ENCODE results near the gene SPINDOC.
"Not testable (repeated sequence)": the region's sequence is repeated elsewhere in the genome, so short reads cannot be mapped to it uniquely, and the experiment has no call there.

SPINDOC gene

GRCh38 chr11:63858628-63859550, 45.6 kb downstream of the SPINDOC start:
- no peak for DNase-seq

GRCh38 chr11:63862923-63863322, 49.7 kb downstream of the SPINDOC start:
- DNase-seq: no peak

- not testable (repeated sequence) for DNase-seq
Observed at GRCh38 chr11:63863620-63864019, 50.4 kb downstream of the SPINDOC start.

DNA sequence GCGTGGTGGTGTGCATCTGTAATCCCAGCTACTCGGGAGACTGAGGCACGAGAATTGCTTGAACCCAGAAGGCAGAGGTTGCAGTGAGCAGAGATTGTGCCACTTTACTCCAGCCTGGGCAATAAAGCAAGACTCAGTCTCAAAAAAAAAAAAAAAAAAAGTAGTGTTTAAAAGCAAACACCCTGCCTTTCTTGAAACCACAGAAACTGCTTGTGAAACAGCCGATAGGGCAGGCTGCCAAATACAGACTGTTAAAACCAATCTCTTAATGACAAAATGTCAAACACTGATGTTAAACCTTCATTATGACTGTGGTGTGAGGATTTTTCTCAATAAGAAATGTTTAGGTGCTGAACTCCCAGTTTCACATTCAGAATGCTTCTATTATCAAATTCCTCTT, 53.0 kb downstream of the SPINDOC start:
- no peak for DNase-seq

DNA sequence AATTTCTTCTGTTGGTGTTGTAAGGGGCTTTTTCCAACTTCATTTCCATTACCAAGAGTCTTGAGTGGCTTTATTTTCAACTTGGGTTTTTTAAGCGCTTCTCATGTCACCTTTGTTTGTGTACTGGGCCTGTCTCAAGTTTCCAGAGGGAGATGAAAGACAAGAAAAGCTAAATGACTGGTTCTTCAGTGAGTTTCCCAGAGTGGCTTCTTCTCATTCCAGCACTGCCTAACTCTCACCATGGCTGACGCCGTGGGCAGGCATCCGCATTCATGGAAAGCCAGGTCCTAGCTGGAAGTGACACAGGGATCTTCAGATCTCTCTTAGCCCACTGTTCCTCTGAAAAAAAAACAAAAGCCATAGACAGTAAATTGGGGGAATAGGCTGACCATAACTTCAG, 54.3 kb downstream of the SPINDOC start:
- no peak for DNase-seq

DNA sequence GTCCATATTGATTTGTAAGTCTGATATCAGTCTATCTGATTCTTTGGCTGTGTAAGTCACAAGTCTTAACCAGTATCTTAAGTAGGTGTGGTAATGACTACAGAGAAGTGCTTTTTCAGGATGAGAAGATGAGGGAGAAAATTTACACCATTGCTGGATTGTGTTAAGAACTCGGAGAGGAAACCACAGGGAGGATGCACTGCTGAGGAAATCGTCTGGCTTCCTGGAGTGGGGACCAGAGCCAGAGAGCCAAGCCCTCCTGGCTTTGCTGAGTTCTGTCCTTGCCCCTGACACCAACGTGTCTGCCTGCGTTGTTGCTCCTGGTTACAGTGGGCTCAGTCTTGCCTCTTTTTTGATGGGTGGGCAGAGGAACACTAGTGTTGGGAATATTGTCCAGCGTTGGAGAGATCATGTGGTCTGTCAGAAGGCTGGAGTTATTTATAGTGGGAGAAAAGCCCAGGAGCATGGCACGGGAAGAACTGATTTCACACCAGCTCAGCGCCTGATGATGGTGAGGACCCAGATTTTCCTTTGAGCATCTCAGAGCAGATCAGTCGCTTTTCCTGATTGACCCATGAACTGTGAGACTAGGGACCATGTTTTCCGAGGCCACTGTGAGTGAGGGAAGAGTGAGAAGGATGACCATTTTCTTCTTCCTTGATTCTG, 55.3 kb downstream of the SPINDOC start:
- DNase-seq: no peak

DNA sequence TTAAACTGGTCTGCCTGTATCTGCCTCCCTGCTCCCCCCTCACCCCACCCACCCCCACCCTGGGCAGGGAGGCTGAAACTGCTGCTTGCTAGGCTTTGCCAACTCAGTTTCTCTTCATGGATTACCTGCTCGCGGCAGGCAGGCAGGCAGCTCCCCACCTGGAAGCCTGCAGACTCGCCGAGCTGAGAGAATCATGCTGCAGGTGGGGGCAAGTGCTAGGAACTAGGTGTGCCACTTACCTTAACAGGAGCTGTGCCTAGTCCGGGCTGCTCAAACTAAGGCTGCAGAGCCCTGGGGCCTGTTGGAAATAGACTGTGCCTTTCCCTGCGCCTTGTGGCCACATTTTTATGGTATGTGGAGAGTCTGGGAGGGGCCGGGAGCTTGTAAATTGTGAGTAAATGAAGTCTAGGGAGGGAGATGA, 55.9 kb downstream of the SPINDOC start:
- no peak for DNase-seq

DNA sequence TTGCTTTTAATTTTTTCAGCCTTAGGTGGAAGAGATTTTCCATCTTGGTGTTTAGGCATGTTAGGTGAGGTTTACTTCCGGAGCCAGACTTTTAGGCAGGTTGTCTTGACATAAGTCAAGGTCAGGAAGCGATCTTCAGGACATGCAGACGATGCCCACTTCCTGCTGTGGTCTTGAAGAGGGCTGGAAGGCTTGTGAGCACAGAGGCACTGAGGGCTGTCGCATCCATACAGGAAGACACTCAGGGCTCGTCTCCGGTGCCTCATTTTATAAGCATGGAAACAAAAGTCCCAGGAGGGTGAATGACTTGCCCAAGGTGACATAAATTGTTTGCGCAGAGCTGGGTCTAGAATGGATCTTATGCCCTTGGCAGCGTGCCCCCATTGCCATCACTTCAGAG, 56.4 kb downstream of the SPINDOC start:
- no peak for DNase-seq

DNA sequence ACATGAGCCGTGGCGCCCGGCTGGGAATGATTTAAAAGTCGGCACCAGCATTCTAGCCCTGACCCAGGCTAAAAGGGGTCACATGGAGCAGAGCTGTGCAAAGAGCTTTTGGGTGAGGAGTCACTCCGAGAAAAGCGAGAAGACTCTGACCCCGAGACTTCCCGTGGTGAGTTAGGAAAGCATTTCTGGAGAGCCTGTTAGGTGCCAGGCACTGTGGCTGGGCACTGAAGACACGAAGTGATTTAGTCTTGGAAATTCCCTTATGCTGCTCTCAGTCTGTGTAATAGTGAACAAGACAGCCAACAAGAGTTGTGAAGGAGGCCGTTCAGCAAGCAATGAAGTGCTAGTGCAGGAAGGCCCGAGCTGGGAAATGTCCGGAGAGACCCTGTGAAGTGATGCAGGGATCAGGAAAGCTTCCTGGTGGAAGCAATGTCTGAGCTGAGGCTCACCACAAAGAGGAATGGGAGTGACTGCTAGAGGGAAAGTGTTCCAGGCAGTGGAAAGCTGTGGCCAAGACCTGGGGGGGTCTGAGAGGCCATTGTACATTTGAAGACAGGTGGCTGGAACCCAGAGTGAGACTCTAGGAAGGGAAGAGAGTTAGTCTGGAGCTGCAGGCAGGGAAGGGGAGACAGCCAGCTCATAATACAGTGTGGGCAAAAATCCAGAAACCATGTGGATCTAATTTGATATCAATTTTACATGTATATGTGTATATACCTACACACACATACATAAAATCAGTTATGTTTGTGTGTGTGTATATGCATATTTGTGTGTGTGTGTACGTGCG, 57.3 kb downstream of the SPINDOC start:
- no peak for DNase-seq

DNA sequence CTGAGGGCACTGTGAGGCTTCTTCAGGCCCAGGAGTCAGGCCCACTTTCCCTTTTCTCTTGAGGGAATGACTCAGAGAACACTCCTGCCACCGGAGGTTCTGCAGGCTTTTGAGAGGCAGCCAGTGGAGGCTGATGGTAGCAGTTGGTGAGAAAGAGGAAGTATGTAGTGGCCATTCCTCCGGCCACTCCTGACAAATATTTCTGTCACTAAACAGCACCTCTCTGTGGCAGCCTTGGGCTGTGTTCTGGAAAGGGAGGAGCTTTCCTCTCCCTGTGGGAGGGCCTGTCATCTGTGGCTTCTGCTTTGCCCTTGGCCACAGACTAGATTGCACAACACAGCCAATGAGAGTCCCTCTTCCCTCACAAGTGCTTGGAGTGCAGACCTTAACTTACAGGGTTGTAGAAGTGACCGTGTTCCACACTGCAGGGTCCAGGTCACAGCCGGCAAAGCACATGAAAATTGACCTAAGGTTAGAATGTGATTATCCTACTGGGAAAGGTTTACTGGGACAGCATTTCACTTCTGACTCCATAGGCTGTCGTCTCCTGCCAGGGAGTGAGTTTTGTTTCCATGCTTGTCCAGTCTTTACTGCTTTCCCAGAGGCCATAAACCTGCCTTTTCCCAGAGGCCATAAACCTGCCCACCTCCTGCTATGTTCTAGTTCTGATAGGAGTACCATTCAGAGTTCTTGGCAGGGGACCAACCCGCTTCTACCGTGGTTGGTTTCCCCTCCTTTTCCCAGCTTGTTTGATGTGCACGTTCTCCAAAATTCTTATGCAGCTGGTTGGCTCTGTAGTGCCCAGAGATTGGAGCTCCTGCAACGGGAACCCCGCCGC, 58.9 kb downstream of the SPINDOC start:
- peak; percentile 89 for DNase-seq

GRCh38 chr11:63872800-63873197, 59.5 kb downstream of the SPINDOC start:
- no peak for DNase-seq

GRCh38 chr11:63873311-63873710, 60.1 kb downstream of the SPINDOC start:
- no peak for DNase-seq

GRCh38 chr11:63874511-63874910, 61.3 kb downstream of the SPINDOC start:
- no peak for DNase-seq

DNA sequence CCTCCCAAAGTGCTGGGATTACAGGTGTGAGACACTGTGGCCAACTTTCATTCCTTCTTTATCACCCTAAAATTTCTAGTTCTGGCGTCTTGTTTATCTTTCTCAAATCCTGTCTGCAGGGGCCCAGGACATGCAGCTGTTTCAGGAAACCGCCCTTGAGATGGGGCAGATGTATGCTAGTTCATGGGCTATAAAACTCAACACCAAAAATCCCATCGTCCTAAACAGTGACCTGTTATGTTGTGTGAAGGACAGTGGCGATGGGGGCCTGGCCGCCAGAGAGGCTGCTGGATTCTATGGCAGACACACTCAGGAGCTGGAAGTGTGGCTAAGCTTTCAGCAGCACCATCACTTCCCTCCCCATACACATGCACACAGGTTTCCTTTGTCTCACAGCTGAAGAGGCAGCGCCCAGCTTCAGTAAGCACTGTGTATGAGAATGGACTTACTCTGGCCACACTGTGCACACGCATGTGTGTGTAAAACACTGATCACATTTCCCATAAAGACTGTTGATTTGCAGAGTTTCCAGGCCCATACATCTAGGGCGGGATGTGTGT, 62.3 kb downstream of the SPINDOC start:
- no peak for DNase-seq

DNA sequence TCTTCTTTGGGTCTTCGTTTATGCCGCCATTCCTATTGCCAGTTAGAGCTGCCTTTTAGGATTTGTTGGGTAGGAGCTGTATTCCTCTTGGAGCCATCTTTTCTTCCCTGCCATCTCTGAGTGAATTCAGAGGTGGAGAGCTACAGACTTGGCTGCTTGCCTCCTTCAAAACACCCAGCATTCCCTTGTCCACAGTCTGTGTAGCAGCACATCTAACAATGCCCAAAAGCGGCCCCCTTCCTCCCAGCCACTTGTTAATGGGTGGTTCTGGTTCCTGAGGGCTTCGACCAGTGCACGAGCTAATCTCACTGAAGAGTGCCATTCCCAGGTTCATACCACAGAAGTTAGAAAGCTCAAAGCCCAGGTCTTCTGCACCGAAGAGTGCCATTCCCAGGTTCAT, 63.4 kb downstream of the SPINDOC start:
- no peak for DNase-seq

Data from amniotic stem cell (primary cell).